OCI-LY3 (cell line): ENCODE data around the gene IDH3G.

Source experiments
- H2AFZ ChIP-seq: fragments of 200-600, 300-600 bp; shearing (Covaris generic); 2 replicates; pipeline ENCODE4 v1.6.0; 2014; ENCODE audit warnings: antibody characterized with exemption, low read depth, low read length
- H3K27ac ChIP-seq: fragments of 200-600, 300-600 bp; sonication (generic); 2 replicates; pipeline ENCODE4 v1.5.1; 2014; ENCODE audit warnings: mild to moderate bottlenecking, low read length, moderate library complexity, mixed read lengths
- H3K27me3 ChIP-seq: fragments of 200-600, 300-600 bp; sonication (generic); 2 replicates; pipeline ENCODE4 v1.6.1; 2014; ENCODE audit warnings: low read depth, low read length, mixed read lengths
- H3K36me3 ChIP-seq: fragments of 200-600, 300-600 bp; sonication (generic); replicated peaks from 2 replicates; pipeline ENCODE3; 2014; ENCODE audit warnings: low read depth, low read length, mixed read lengths
- H3K4me1 ChIP-seq: fragments of 300-600, 200-600 bp; sonication (generic); 2 replicates; pipeline ENCODE4 v1.6.1; 2014; ENCODE audit warnings: low read length, mixed read lengths
- H3K4me2 ChIP-seq: fragments of 200-600, 300-600 bp; sonication (generic); 2 replicates; pipeline ENCODE4 v1.6.1; 2014; ENCODE audit warnings: low read length, mixed read lengths
- H3K4me3 ChIP-seq: fragments of 300-600, 200-600 bp; sonication (generic); 2 replicates; pipeline ENCODE4 v1.5.1; 2014; ENCODE audit warnings: antibody characterized with exemption, mild to moderate bottlenecking, low read length, moderate library complexity
- H3K79me2 ChIP-seq: fragments of 300-600, 200-600 bp; shearing (Covaris generic); 2 replicates; pipeline ENCODE4 v1.6.1; 2014; ENCODE audit warnings: mild to moderate bottlenecking, low read length, mixed read lengths
- H3K9ac ChIP-seq: fragments of 300-600, 200-600 bp; shearing (Covaris generic); 2 replicates; pipeline ENCODE4 v1.6.0; 2014; ENCODE audit warnings: mild to moderate bottlenecking, low read length, moderate library complexity
- H3K9me3 ChIP-seq: fragments of 200-600, 300-600 bp; shearing (Covaris generic); 2 replicates; pipeline ENCODE4 v1.6.1; 2014; ENCODE audit warnings: low read length, mixed read lengths; ENCODE audit not compliant: insufficient read depth
- H4K20me1 ChIP-seq: fragments of 200-600, 300-600 bp; sonication (generic); 2 replicates; pipeline ENCODE4 v1.6.1; 2016; ENCODE audit warnings: low read length, mixed read lengths; ENCODE audit not compliant: insufficient read depth
- CTCF ChIP-seq: fragments of 200-600, 300-600 bp; sonication (generic); IDR thresholded peaks from 2 replicates; pipeline ENCODE4 v1.5.1; 2014; ENCODE audit warnings: antibody characterized with exemption, low read length, low read depth
- EZH2phosphoT487 ChIP-seq: fragments of 200-600 bp; shearing (Covaris generic); IDR thresholded peaks from 2 replicates; pipeline ENCODE4 v1.6.1; 2018; ENCODE audit warnings: antibody characterized with exemption, mixed run types, low read depth

The IDH3G gene

GRCh38 chrX:153786669-153787068 lies 7.5 kb downstream of the IDH3G start:
- Histone ChIP-seq H3K36me3 (no peaks in the 10 kb centered on the region), H3K9me3 (no peaks in the 10 kb centered on the region), H3K27ac (no peak overlapping the region), H3K4me2 (no peak overlapping the region), H3K9ac (no peak overlapping the region), H3K4me3 (no peak overlapping the region), H4K20me1 (no peaks in the 10 kb centered on the region), H3K27me3 (no peaks in the 10 kb centered on the region), H3K79me2 (peaks cover 6% of the 10 kb centered on the region; the same call in 1 of the 2 replicates), H2AFZ (no peak overlapping the region), H3K4me1 (no peaks in the 10 kb centered on the region)
- TF ChIP-seq CTCF (no peak), EZH2phosphoT487 (no peak)

- no peak overlapping the region for H3K4me3 ChIP-seq
- H3K9me3 ChIP-seq: no peaks in the 10 kb centered on the region
- TF ChIP-seq EZH2phosphoT487: no peak
- no peak for TF ChIP-seq CTCF
- H3K9ac ChIP-seq: no peak overlapping the region
- no peaks in the 10 kb centered on the region for H4K20me1 ChIP-seq
- no peak overlapping the region for H3K4me2 ChIP-seq
- H3K4me1 ChIP-seq: no peaks in the 10 kb centered on the region
- no peaks in the 10 kb centered on the region for H3K27me3 ChIP-seq
- no peaks in the 10 kb centered on the region for H3K79me2 ChIP-seq
- H3K27ac ChIP-seq: no peak overlapping the region
- H2AFZ ChIP-seq: no peak overlapping the region
- no peaks in the 10 kb centered on the region for H3K36me3 ChIP-seq
These were observed 9.7 kb downstream of the IDH3G start for GRCh38 chrX:153784325-153784967.

- H3K9ac ChIP-seq: no peak overlapping the region
- no peaks in the 10 kb centered on the region for H4K20me1 ChIP-seq
- H3K27me3 ChIP-seq: no peaks in the 10 kb centered on the region
- H3K36me3 ChIP-seq: no peaks in the 10 kb centered on the region
- H2AFZ ChIP-seq: no peak overlapping the region
- no peak overlapping the region for H3K4me2 ChIP-seq
- no peaks in the 10 kb centered on the region for H3K79me2 ChIP-seq
- no peak overlapping the region for H3K27ac ChIP-seq
- no peaks in the 10 kb centered on the region for H3K4me1 ChIP-seq
- TF ChIP-seq EZH2phosphoT487: no peak
- TF ChIP-seq CTCF: no peak
- H3K4me3 ChIP-seq: no peak overlapping the region
- H3K9me3 ChIP-seq: no peaks in the 10 kb centered on the region
These were observed 10.7 kb downstream of the IDH3G start for GRCh38 chrX:153783378-153784013.

- Histone ChIP-seq H3K4me1 (no peaks in the 10 kb centered on the region), H3K9ac (no peak overlapping the region), H2AFZ (no peak overlapping the region), H3K79me2 (no peaks in the 10 kb centered on the region), H3K27ac (no peak overlapping the region), H3K4me2 (no peak overlapping the region), H3K27me3 (no peaks in the 10 kb centered on the region), H3K9me3 (no peaks in the 10 kb centered on the region), H3K4me3 (no peak overlapping the region), H3K36me3 (no peaks in the 10 kb centered on the region), H4K20me1 (no peaks in the 10 kb centered on the region)
- TF ChIP-seq EZH2phosphoT487 (no peak), CTCF (no peak)
These were observed 11.3 kb downstream of the IDH3G start for GRCh38 chrX:153782871-153783270.
